ENCODE data around the gene AJM1.
A peak's percentile ranks its signal among the peaks of the same experiment; 100 is the strongest.
"Not testable (repeated sequence)": the region's sequence is repeated elsewhere in the genome, so short reads cannot be mapped to it uniquely, and the experiment has no call there.

Gene AJM1

GRCh38 chr9:136833381-136834048 lies 8.8 kb upstream of the AJM1 start:
- H3K36me3 ChIP-seq (replicated peaks in 1 of 2; ENCODE audit: control insufficient read depth in 2 of 2, insufficient read depth in 2 of 2, low read length in 2 of 2): peaks cover 50 to 82% of the 10 kb centered on the region in 2 donors
- not testable (repeated sequence) for H2BK5ac ChIP-seq (ENCODE audit: low read length); H2AK5ac ChIP-seq (ENCODE audit: low read depth, low read length); H3K18ac ChIP-seq (ENCODE audit: low read length); H2BK12ac ChIP-seq (ENCODE audit: low read length); H3K4me1 ChIP-seq (ENCODE audit: control insufficient read depth in 2 of 2, insufficient read depth in 1 of 2, low read depth in 1 of 2, low read length in 2 of 2); H3K27ac ChIP-seq (replicated peaks; ENCODE audit: low read length); H2BK15ac ChIP-seq (ENCODE audit: low read length); H3K14ac ChIP-seq (ENCODE audit: low read length); H3K9ac ChIP-seq (ENCODE audit: low read depth, low read length, poor library complexity); H3K79me1 ChIP-seq (ENCODE audit: low read depth, low read length); H3K27me3 ChIP-seq (ENCODE audit: control insufficient read depth in 3 of 3, insufficient read depth in 3 of 3, low read depth in 1 of 3, low read length in 3 of 3); H2BK120ac ChIP-seq (ENCODE audit: low read depth, low read length); H3K4ac ChIP-seq (ENCODE audit: low read length); H3K4me3 ChIP-seq (ENCODE audit: low read length in 2 of 2); H3K9me3 ChIP-seq (replicated peaks in 1 of 2; ENCODE audit: control insufficient read depth in 2 of 2, insufficient read depth in 1 of 2, low read depth in 1 of 2, low read length in 2 of 2); H2AFZ ChIP-seq (ENCODE audit: low read length); H4K91ac ChIP-seq (ENCODE audit: low read depth, low read length, poor library complexity); H4K8ac ChIP-seq (ENCODE audit: low read depth, low read length); H3K23ac ChIP-seq (ENCODE audit: low read depth, low read length, poor library complexity); DNase-seq (ENCODE audit: low spot score); H3K4me2 ChIP-seq (ENCODE audit: insufficient read depth, low read length, poor library complexity, severe bottlenecking)
- WGBS, 2 donors (ENCODE audit: extremely low coverage in 2 of 2, insufficient read length in 2 of 2, insufficient replicate concordance in 1 of 2): no CpG with 5 or more reads among the region's 16 CpGs

- no peak overlapping the region for H2BK15ac ChIP-seq (ENCODE audit: low read length)
- H3K14ac ChIP-seq (ENCODE audit: low read length): no peak overlapping the region
- no peak overlapping the region for H3K9ac ChIP-seq (ENCODE audit: low read depth, low read length, poor library complexity)
- H4K91ac ChIP-seq (ENCODE audit: low read depth, low read length, poor library complexity): no peak overlapping the region
- H3K79me1 ChIP-seq (ENCODE audit: low read depth, low read length): peaks cover 7% of the 10 kb centered on the region
- peak overlapping the region in 1 of 2 donors; percentile 46 for H3K4me3 ChIP-seq (ENCODE audit: low read length in 2 of 2)
- no peak overlapping the region for H2BK12ac ChIP-seq (ENCODE audit: low read length)
- no peak overlapping the region for H3K4me2 ChIP-seq (ENCODE audit: insufficient read depth, low read length, poor library complexity, severe bottlenecking)
- H3K9me3 ChIP-seq (replicated peaks in 1 of 2; ENCODE audit: control insufficient read depth in 2 of 2, insufficient read depth in 1 of 2, low read depth in 1 of 2, low read length in 2 of 2): no peaks in the 10 kb centered on the region
- H3K18ac ChIP-seq (ENCODE audit: low read length): peak overlapping the region; percentile 57
- peaks cover 3 to 9% of the 10 kb centered on the region in 2 donors for H3K4me1 ChIP-seq (ENCODE audit: control insufficient read depth in 2 of 2, insufficient read depth in 1 of 2, low read depth in 1 of 2, low read length in 2 of 2)
- no peak overlapping the region for H3K27ac ChIP-seq (replicated peaks; ENCODE audit: low read length)
- peaks cover 37 to 81% of the 10 kb centered on the region in 2 donors for H3K36me3 ChIP-seq (replicated peaks in 1 of 2; ENCODE audit: control insufficient read depth in 2 of 2, insufficient read depth in 2 of 2, low read length in 2 of 2)
- H2AFZ ChIP-seq (ENCODE audit: low read length): no peak overlapping the region
- H2AK5ac ChIP-seq (ENCODE audit: low read depth, low read length): no peak overlapping the region
- peak overlapping the region; percentile 46 for H2BK5ac ChIP-seq (ENCODE audit: low read length)
- H2BK120ac ChIP-seq (ENCODE audit: low read depth, low read length): no peak overlapping the region
- H3K27me3 ChIP-seq (ENCODE audit: control insufficient read depth in 3 of 3, insufficient read depth in 3 of 3, low read depth in 1 of 3, low read length in 3 of 3): no peaks in the 10 kb centered on the region
- peak overlapping the region; percentile 93 for H3K23ac ChIP-seq (ENCODE audit: low read depth, low read length, poor library complexity)
- no peak overlapping the region for H3K4ac ChIP-seq (ENCODE audit: low read length)
- WGBS, 2 donors (ENCODE audit: extremely low coverage in 2 of 2, insufficient read length in 2 of 2, insufficient replicate concordance in 1 of 2): no CpG with 5 or more reads among the region's 36 CpGs
- DNase-seq (ENCODE audit: low spot score): no peak
- no peak overlapping the region for H4K8ac ChIP-seq (ENCODE audit: low read depth, low read length)
Measured at GRCh38 chr9:136835162-136835931, 6.9 kb upstream of the AJM1 start.

GRCh38 chr9:136835932-136836904 lies 6.1 kb upstream of the AJM1 start:
- H3K9ac ChIP-seq (ENCODE audit: low read depth, low read length, poor library complexity): no peak overlapping the region
- no peak for DNase-seq (ENCODE audit: low spot score)
- no peak overlapping the region for H2BK15ac ChIP-seq (ENCODE audit: low read length)
- H3K4ac ChIP-seq (ENCODE audit: low read length): no peak overlapping the region
- no peak overlapping the region for H4K91ac ChIP-seq (ENCODE audit: low read depth, low read length, poor library complexity)
- H2AFZ ChIP-seq (ENCODE audit: low read length): no peak overlapping the region
- peaks cover 29 to 80% of the 10 kb centered on the region in 2 donors for H3K36me3 ChIP-seq (replicated peaks in 1 of 2; ENCODE audit: control insufficient read depth in 2 of 2, insufficient read depth in 2 of 2, low read length in 2 of 2)
- no peak overlapping the region for H2AK5ac ChIP-seq (ENCODE audit: low read depth, low read length)
- no peak overlapping the region for H2BK120ac ChIP-seq (ENCODE audit: low read depth, low read length)
- no peak overlapping the region for H3K4me3 ChIP-seq (ENCODE audit: low read length in 2 of 2)
- H3K27me3 ChIP-seq (ENCODE audit: control insufficient read depth in 3 of 3, insufficient read depth in 3 of 3, low read depth in 1 of 3, low read length in 3 of 3): no peaks in the 10 kb centered on the region
- H3K23ac ChIP-seq (ENCODE audit: low read depth, low read length, poor library complexity): peak overlapping the region; percentile 93
- no peak overlapping the region for H3K14ac ChIP-seq (ENCODE audit: low read length)
- H3K27ac ChIP-seq (replicated peaks; ENCODE audit: low read length): no peak overlapping the region
- H2BK12ac ChIP-seq (ENCODE audit: low read length): no peak overlapping the region
- peak overlapping the region; percentile 46 for H2BK5ac ChIP-seq (ENCODE audit: low read length)
- H4K8ac ChIP-seq (ENCODE audit: low read depth, low read length): no peak overlapping the region
- no CpG with 5 or more reads among the region's 21 CpGs for WGBS, 2 donors (ENCODE audit: extremely low coverage in 2 of 2, insufficient read length in 2 of 2, insufficient replicate concordance in 1 of 2)
- H3K9me3 ChIP-seq (replicated peaks in 1 of 2; ENCODE audit: control insufficient read depth in 2 of 2, insufficient read depth in 1 of 2, low read depth in 1 of 2, low read length in 2 of 2): no peaks in the 10 kb centered on the region
- H3K4me2 ChIP-seq (ENCODE audit: insufficient read depth, low read length, poor library complexity, severe bottlenecking): no peak overlapping the region
- H3K79me1 ChIP-seq (ENCODE audit: low read depth, low read length): peaks cover 9% of the 10 kb centered on the region
- H3K18ac ChIP-seq (ENCODE audit: low read length): no peak overlapping the region
- peaks cover 12 to 17% of the 10 kb centered on the region in 2 donors for H3K4me1 ChIP-seq (ENCODE audit: control insufficient read depth in 2 of 2, insufficient read depth in 1 of 2, low read depth in 1 of 2, low read length in 2 of 2)

All from neuronal stem cell (in vitro differentiated cells).